IPS-NIHi7 (cell line): ENCODE data around the gene RAD21L1.

ENCODE experiments used
- DNase-seq: peaks from one replicate; pipeline ENCODE4 v3.0.0; 2012; ENCODE audit warnings: mixed read lengths; ENCODE audit errors: extremely low spot score

RAD21L1 gene

GRCh38 chr20:1225783-1226654 is at the start of gene RAD21L1:
Gene RAD21L1 (plus strand): TSS chr20:1226044. CDS start chr20:1228454, 2,410 bp downstream.
- DNase-seq, result peak; percentile 93

GRCh38 chr20:1177680-1178079 is 48.2 kb upstream of the RAD21L1 start:
- DNase-seq, result peak; percentile 82

- DNase-seq, result no peak
Observed at GRCh38 chr20:1178103-1178502, 47.7 kb upstream of the RAD21L1 start.

- no peak for DNase-seq
Observed at GRCh38 chr20:1178623-1179022, 47.2 kb upstream of the RAD21L1 start.

GRCh38 chr20:1180949-1181348 is 44.9 kb upstream of the RAD21L1 start:
- no peak for DNase-seq

GRCh38 chr20:1182106-1182505 is 43.7 kb upstream of the RAD21L1 start:
- no peak for DNase-seq

- no peak for DNase-seq
Observed at GRCh38 chr20:1183153-1183552, 42.7 kb upstream of the RAD21L1 start.

- DNase-seq, result no peak
Observed at GRCh38 chr20:1184260-1184637, 41.6 kb upstream of the RAD21L1 start.

GRCh38 chr20:1184638-1185315 is 41.1 kb upstream of the RAD21L1 start, which contains the start of gene TMEM74B:
Gene TMEM74B (minus strand): TSS chr20:1184981. CDS start chr20:1183801, 1,180 bp downstream.
- DNase-seq, result peak; percentile 49

- peak; percentile 54 for DNase-seq
Observed at GRCh38 chr20:1185316-1185741, 40.5 kb upstream of the RAD21L1 start.

- peak; percentile 84 for DNase-seq
Observed at GRCh38 chr20:1185790-1186334, 40.0 kb upstream of the RAD21L1 start.

- DNase-seq, result peak; percentile 43
Observed at GRCh38 chr20:1186367-1186991, 39.4 kb upstream of the RAD21L1 start.

- DNase-seq, result no peak
Observed at GRCh38 chr20:1187605-1188171, 38.2 kb upstream of the RAD21L1 start.

GRCh38 chr20:1188347-1188746 is 37.5 kb upstream of the RAD21L1 start:
- DNase-seq, result no peak

- no peak for DNase-seq
Observed at GRCh38 chr20:1189827-1190226, 36.0 kb upstream of the RAD21L1 start.

- DNase-seq, result no peak
Observed at GRCh38 chr20:1190847-1191246, 35.0 kb upstream of the RAD21L1 start.

- DNase-seq, result no peak
Observed at GRCh38 chr20:1191299-1191698, 34.5 kb upstream of the RAD21L1 start.

- DNase-seq, result no peak
Observed at GRCh38 chr20:1195226-1195625, 30.6 kb upstream of the RAD21L1 start.

- DNase-seq, result no peak
Observed at GRCh38 chr20:1196634-1197033, 29.2 kb upstream of the RAD21L1 start.

- DNase-seq, result no peak
Observed at GRCh38 chr20:1197801-1198200, 28.0 kb upstream of the RAD21L1 start.

- DNase-seq, result no peak
Observed at GRCh38 chr20:1198751-1199150, 27.1 kb upstream of the RAD21L1 start.
